IMR-90 (cell line): ENCODE measurements around the gene ACOX1. TPM values are rescaled to one million over a fixed set of nuclear protein-coding genes. Genes with fewer than 3 reads are reported as not detected.
A peak's percentile ranks its signal among the peaks of the same experiment; 100 is the strongest.

Experiments used
- ATAC-seq: fragments of 200-7000 bp; cut with Tn5 transposase; 2 replicates; pipeline ENCODE4 v1.9.1; 2020; ENCODE audit warnings: low read depth, mild to moderate bottlenecking, moderate library complexity
- BruUV-seq: library from RNA; stranded (reverse); fragments of 400-500 nt; replicated peaks from 2 replicates; lab custom pipeline; 2021; lab: Mats Ljungman, UMichigan
- CTCF ChIA-PET: fragments of 300-600 bp; formaldehyde crosslinking; extraction: SDS; loops from one replicate; lab custom pipeline; 2021; ENCODE audit warnings: antibody characterized with exemption; lab: Yijun Ruan, JAX
- POLR2A ChIA-PET: fragments of 300-600 bp; sonication (Branson Sonifier 250); formaldehyde crosslinking; loops from one replicate; lab custom pipeline; 2022; ENCODE audit warnings: antibody characterized with exemption; ENCODE audit not compliant: unreplicated experiment; lab: Charles Lee
- DNase-seq: peaks from one replicate; pipeline ENCODE4 v3.0.0; 2013
- H2AFZ ChIP-seq: replicated peaks from 2 replicates; pipeline ENCODE3; 2013; ENCODE audit warnings: low read length, mild to moderate bottlenecking; ENCODE audit not compliant: poor library complexity
- H2AK5ac ChIP-seq: 2 replicates; pipeline ENCODE4 v1.6.1; 2013; ENCODE audit warnings: low read depth, low read length, inconsistent platforms
- H2AK9ac ChIP-seq: replicated peaks from 2 replicates; pipeline ENCODE3; 2013; ENCODE audit warnings: mild to moderate bottlenecking, low read depth, low read length, moderate library complexity; ENCODE audit not compliant: poor library complexity
- H2BK120ac ChIP-seq: 2 replicates; pipeline ENCODE4 v1.6.1; 2013; ENCODE audit warnings: low read depth, low read length, inconsistent platforms
- H2BK15ac ChIP-seq: 3 replicates; pipeline ENCODE4 v1.6.1; 2013; ENCODE audit warnings: low read depth, low read length, inconsistent platforms
- H2BK20ac ChIP-seq: 2 replicates; pipeline ENCODE4 v1.6.1; 2013; ENCODE audit warnings: low read depth, mild to moderate bottlenecking, inconsistent platforms, low read length, moderate library complexity
- H2BK5ac ChIP-seq: 2 replicates; pipeline ENCODE4 v1.6.1; 2013; ENCODE audit warnings: mild to moderate bottlenecking, low read depth, low read length, inconsistent platforms; ENCODE audit not compliant: poor library complexity, severe bottlenecking
- H3K14ac ChIP-seq: replicated peaks from 2 replicates; pipeline ENCODE4 v1.6.1; 2013; ENCODE audit warnings: low read depth, low read length, inconsistent platforms
- H3K18ac ChIP-seq: 2 replicates; pipeline ENCODE4 v1.6.1; 2013; ENCODE audit warnings: low read depth, low read length, control low read depth
- H3K23ac ChIP-seq: 2 replicates; pipeline ENCODE4 v1.6.1; 2013; ENCODE audit warnings: low read depth, low read length, inconsistent platforms
- H3K27ac ChIP-seq: 2 replicates; pipeline ENCODE4 v1.5.1; 2013; ENCODE audit warnings: mild to moderate bottlenecking, control low read depth, low read length; ENCODE audit not compliant: insufficient read depth
- H3K27me3 ChIP-seq: 2 replicates; pipeline ENCODE4 v1.6.1; 2013; ENCODE audit warnings: low read length; ENCODE audit not compliant: control insufficient read depth, insufficient read depth
- H3K36me3 ChIP-seq: 2 replicates; pipeline ENCODE4 v1.6.1; 2013; ENCODE audit warnings: low read length, mixed read lengths; ENCODE audit not compliant: control insufficient read depth, insufficient read depth
- H3K4ac ChIP-seq: 2 replicates; pipeline ENCODE4 v1.6.1; 2013; ENCODE audit warnings: low read depth, low read length, inconsistent platforms
- H3K4me1 ChIP-seq: 2 replicates; pipeline ENCODE4 v1.6.1; 2013; ENCODE audit warnings: low read length, mixed read lengths; ENCODE audit not compliant: control insufficient read depth, insufficient read depth
- H3K4me2 ChIP-seq: 2 replicates; pipeline ENCODE4 v1.6.1; 2013; ENCODE audit warnings: low read depth, mild to moderate bottlenecking, control low read depth, low read length, moderate library complexity
- H3K4me3 ChIP-seq: 2 replicates; pipeline ENCODE4 v1.5.1; 2013; ENCODE audit warnings: low read depth, mild to moderate bottlenecking, control low read depth, low read length, moderate library complexity; ENCODE audit not compliant: insufficient read depth
- H3K56ac ChIP-seq: 2 replicates; pipeline ENCODE4 v1.6.1; 2013; ENCODE audit warnings: low read length, inconsistent platforms; ENCODE audit not compliant: insufficient read depth; ENCODE audit errors: extremely low read depth
- H3K79me1 ChIP-seq, 2 experiments: 2 replicates each; pipeline ENCODE4 v1.6.1; 2013; ENCODE audit warnings: low read length in 2 of 2, inconsistent platforms in 1 of 2, low read depth in 1 of 2
- H3K9ac ChIP-seq: 2 replicates; pipeline ENCODE4 v1.6.1; 2013; ENCODE audit warnings: low read depth, low read length, control low read depth
- H3K9me1 ChIP-seq: 2 replicates; pipeline ENCODE4 v1.6.1; 2013; ENCODE audit warnings: low read length, inconsistent platforms; ENCODE audit not compliant: insufficient read depth
- H3K9me3 ChIP-seq: 2 replicates; pipeline ENCODE4 v1.6.1; 2013; ENCODE audit warnings: low read length; ENCODE audit not compliant: control insufficient read depth, insufficient read depth
- H4K20me1 ChIP-seq: 2 replicates; pipeline ENCODE4 v1.6.1; 2013; ENCODE audit warnings: low read length, inconsistent platforms; ENCODE audit not compliant: insufficient read depth
- H4K5ac ChIP-seq: 2 replicates; pipeline ENCODE4 v1.6.1; 2013; ENCODE audit warnings: mild to moderate bottlenecking, low read depth, low read length, control low read depth
- H4K8ac ChIP-seq, 2 experiments: 2 replicates each; pipeline ENCODE4 v1.6.1; 2013; ENCODE audit warnings: low read depth in 2 of 2, low read length in 2 of 2, control low read depth in 1 of 2, inconsistent platforms in 1 of 2
- H4K91ac ChIP-seq: 2 replicates; pipeline ENCODE4 v1.6.1; 2013; ENCODE audit warnings: low read depth, low read length, inconsistent platforms; ENCODE audit not compliant: insufficient read depth
- BHLHE40 ChIP-seq: fragments of 150-350 bp; IDR thresholded peaks from 2 replicates; pipeline ENCODE4 v1.6.1; 2016; ENCODE audit warnings: mild to moderate bottlenecking, low read depth, low read length
- CEBPB ChIP-seq: IDR thresholded peaks from 2 replicates; pipeline ENCODE4 v1.6.1; 2012; ENCODE audit warnings: low read depth, low read length, improper control_type of control experiment
- CHD1 ChIP-seq: IDR thresholded peaks from 2 replicates; pipeline ENCODE4 v1.6.1; 2012; ENCODE audit warnings: low read depth, low read length, improper control_type of control experiment
- CTCF ChIP-seq: conservative IDR thresholded peaks from 2 replicates; pipeline ENCODE4 v1.5.1; 2012; ENCODE audit warnings: mild to moderate bottlenecking, low read depth, low read length, improper control_type of control experiment
- ELK1 ChIP-seq: fragments of 150-350 bp; IDR thresholded peaks from 2 replicates; pipeline ENCODE4 v1.6.1; 2016; ENCODE audit warnings: low read depth, mild to moderate bottlenecking, low read length, moderate library complexity, borderline replicate concordance
- FOS ChIP-seq: fragments of 150-350 bp; IDR thresholded peaks from 2 replicates; pipeline ENCODE4 v1.6.1; 2016; ENCODE audit warnings: low read depth, low read length
- MAFK ChIP-seq: IDR thresholded peaks from 2 replicates; pipeline ENCODE4 v1.6.1; 2012; ENCODE audit warnings: low read depth, low read length, improper control_type of control experiment
- MAZ ChIP-seq: IDR thresholded peaks from 2 replicates; pipeline ENCODE4 v1.6.1; 2012; ENCODE audit warnings: low read depth, mild to moderate bottlenecking, low read length, improper control_type of control experiment, moderate library complexity, borderline replicate concordance
- MXI1 ChIP-seq: IDR thresholded peaks from 2 replicates; pipeline ENCODE4 v1.6.1; 2012; ENCODE audit warnings: low read depth, mild to moderate bottlenecking, low read length, moderate library complexity, borderline replicate concordance
- NFE2L2 ChIP-seq: fragments of 150-350 bp; IDR thresholded peaks from 2 replicates; pipeline ENCODE4 v1.6.1; 2016; ENCODE audit warnings: low read depth, mild to moderate bottlenecking, low read length
- RAD21 ChIP-seq: IDR thresholded peaks from 2 replicates; pipeline ENCODE4 v1.6.1; 2012; ENCODE audit warnings: low read length, improper control_type of control experiment
- RCOR1 ChIP-seq: IDR thresholded peaks from 2 replicates; pipeline ENCODE4 v1.6.1; 2012; ENCODE audit warnings: mild to moderate bottlenecking, low read length, improper control_type of control experiment; ENCODE audit not compliant: insufficient replicate concordance
- RFX5 ChIP-seq: IDR thresholded peaks from 2 replicates; pipeline ENCODE4 v1.8.0; 2012; ENCODE audit warnings: low read depth, mild to moderate bottlenecking, low read length, moderate library complexity
- SMC3 ChIP-seq: fragments of 150-350 bp; IDR thresholded peaks from 2 replicates; pipeline ENCODE4 v1.6.1; 2016; ENCODE audit warnings: low read depth, mild to moderate bottlenecking, antibody characterized with exemption, low read length, moderate library complexity
- WGBS, 2 experiments: methylation state at CpG; one replicate each; pipeline versions ENCODE4 v1.1.5 to v1.1.7; 2013; ENCODE audit warnings: missing lambda C conversion rate in 2 of 2; ENCODE audit not compliant: insufficient read length in 1 of 2; ENCODE audit errors: extremely low coverage in 2 of 2; 5-methylcytosine and 5-hydroxymethylcytosine counted together
- dilution Hi-C: fragments of 300-500 bp; cut with HindIII; formaldehyde crosslinking; loops from one replicate; pipeline ENCODE4 v1.14.3; 2018; ENCODE audit warnings: low sequenced_read_pairs; ENCODE audit not compliant: unreplicated experiment
- in situ Hi-C: fragments of 300-500 bp; cut with MboI; formaldehyde crosslinking; loops from 3 replicates; pipeline ENCODE4 v1.14.3; 2019; ENCODE audit warnings: low sequenced_read_pairs, inconsistent platforms, mixed read lengths
- intact Hi-C: fragments of 100-400 bp; cut with micrococcal nuclease; formaldehyde crosslinking; loops from 2 replicates; pipeline ENCODE4 v1.10.0; 2022
- polyA plus RNA-seq, 3 experiments: library from polyadenylated mRNA; depleted of rRNA; stranded (reverse); fragments of >200 nt; gene quantifications; 2 replicates each; pipeline ENCODE4 v1.2.3, GENCODE V29; 2012; ENCODE audit warnings: low replicate concordance in 1 of 3
- total RNA-seq: library from RNA; depleted of rRNA; stranded (reverse); fragments of >200 nt; gene quantifications from 2 replicates; pipeline ENCODE4 v1.2.3, GENCODE V29; 2012
- TF ChIP-seq, protein P1 (sequence below): fragments of 150-350 bp; IDR thresholded peaks from 2 replicates; pipeline ENCODE4 v1.6.1; 2017; ENCODE audit warnings: mild to moderate bottlenecking, antibody characterized with exemption, low read length, low read depth

Gene ACOX1
- total and polyA plus RNA-seq, 2 of the 4 experiments (the other 2 are of a cell fraction) = 16.1 to 94.8 TPM

- H3K14ac ChIP-seq = peak overlapping the region; percentile 34; the same call in 1 of the 2 replicates
- H2BK5ac ChIP-seq = no peak overlapping the region
- H3K27me3 ChIP-seq = no peaks in the 10 kb centered on the region
- TF ChIP-seq NFE2L2 (no peak), FOS (no peak), RFX5 (no peak), CEBPB (no peak), SMC3 (no peak), BHLHE40 (no peak), RCOR1 (no peak), CHD1 (no peak), MAFK (no peak), RAD21 (no peak), ELK1 (no peak), MAZ (no peak), CTCF (no peak), MXI1 (no peak)
- TF ChIP-seq, protein P1, sequence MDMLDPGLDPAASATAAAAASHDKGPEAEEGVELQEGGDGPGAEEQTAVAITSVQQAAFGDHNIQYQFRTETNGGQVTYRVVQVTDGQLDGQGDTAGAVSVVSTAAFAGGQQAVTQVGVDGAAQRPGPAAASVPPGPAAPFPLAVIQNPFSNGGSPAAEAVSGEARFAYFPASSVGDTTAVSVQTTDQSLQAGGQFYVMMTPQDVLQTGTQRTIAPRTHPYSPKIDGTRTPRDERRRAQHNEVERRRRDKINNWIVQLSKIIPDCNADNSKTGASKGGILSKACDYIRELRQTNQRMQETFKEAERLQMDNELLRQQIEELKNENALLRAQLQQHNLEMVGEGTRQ = no peak
- no peak overlapping the region; the same call in 1 of the 2 replicates for H3K9ac ChIP-seq
- H3K4me1 ChIP-seq = peaks cover 3% of the 10 kb centered on the region; the same call in 1 of the 2 replicates
- peaks cover 5 to 9% of the 10 kb centered on the region in 2 experiments; a peak in 2 of 4 replicates for H3K79me1 ChIP-seq
- dilution Hi-C loops = no loop called here
- H4K8ac ChIP-seq = no peak overlapping the region; a peak in 1 of 4 replicates
- H3K9me3 ChIP-seq = no peaks in the 10 kb centered on the region
- in situ Hi-C loops = no loop called here
- intact Hi-C loops = loop anchor here (5.0 kb wide), 1 partner anchor 34 kb away; no protein-coding TSS in a partner anchor
- CTCF ChIA-PET = interaction anchor here (0.5 to 1.0 kb wide), 3 partner anchors 18 to 114 kb away, joined by 3 to 4 read pairs (median 4); no protein-coding TSS in a partner anchor
- peaks cover 5% of the 10 kb centered on the region; the same call in 1 of the 2 replicates for H3K9me1 ChIP-seq
- DNase-seq = no peak
- no peak overlapping the region for H2BK15ac ChIP-seq
- BruUV-seq = no TSS peak
- no peak overlapping the region for H2AK9ac ChIP-seq
- no peak overlapping the region for H4K91ac ChIP-seq
- no peaks in the 10 kb centered on the region for H4K20me1 ChIP-seq
- no peak overlapping the region for H4K5ac ChIP-seq
- H3K56ac ChIP-seq = no peak overlapping the region
- H2AK5ac ChIP-seq = no peak overlapping the region
- H3K4ac ChIP-seq = no peak overlapping the region
- H3K23ac ChIP-seq = no peak overlapping the region
- H3K4me2 ChIP-seq = peak overlapping the region; percentile 92
- H2AFZ ChIP-seq = peak overlapping the region; percentile 76
- H3K18ac ChIP-seq = no peak overlapping the region
- peaks cover 2% of the 10 kb centered on the region for H3K36me3 ChIP-seq
- H3K4me3 ChIP-seq = peak overlapping the region; percentile 38; the same call in 1 of the 2 replicates
- no peak overlapping the region for H2BK120ac ChIP-seq
- no peak overlapping the region for H2BK20ac ChIP-seq
- H3K27ac ChIP-seq = no peak overlapping the region; the same call in 1 of the 2 replicates
- no CpG with 5 or more reads among the region's 6 CpGs for WGBS, 2 experiments
- POLR2A ChIA-PET = interaction anchor here (0.6 to 1.0 kb wide), 2 partner anchors 35 to 37 kb away, joined by 3 read pairs; partner anchors contain the start of genes ACOX1 and TEN1
- ATAC-seq = no peak
Observed at GRCh38 chr17:75941442-75941819, 37.5 kb downstream of the ACOX1 start.
